ENCODE data around the gene FKBP14. TPM values are rescaled to one million over a fixed set of nuclear protein-coding genes. Genes with fewer than 3 reads are reported as not detected.

Gene FKBP14
- total and polyA plus RNA-seq, 9 of the 15 experiments (the other 6 are each of a cell fraction or from before 2014, with no cell fraction given): 5.3 to 27.9 (median 14.3) TPM

GRCh38 chr7:30028749-30029635 lies 2.5 kb upstream of the FKBP14 start (continued):
- TF ChIP-seq, protein P1, sequence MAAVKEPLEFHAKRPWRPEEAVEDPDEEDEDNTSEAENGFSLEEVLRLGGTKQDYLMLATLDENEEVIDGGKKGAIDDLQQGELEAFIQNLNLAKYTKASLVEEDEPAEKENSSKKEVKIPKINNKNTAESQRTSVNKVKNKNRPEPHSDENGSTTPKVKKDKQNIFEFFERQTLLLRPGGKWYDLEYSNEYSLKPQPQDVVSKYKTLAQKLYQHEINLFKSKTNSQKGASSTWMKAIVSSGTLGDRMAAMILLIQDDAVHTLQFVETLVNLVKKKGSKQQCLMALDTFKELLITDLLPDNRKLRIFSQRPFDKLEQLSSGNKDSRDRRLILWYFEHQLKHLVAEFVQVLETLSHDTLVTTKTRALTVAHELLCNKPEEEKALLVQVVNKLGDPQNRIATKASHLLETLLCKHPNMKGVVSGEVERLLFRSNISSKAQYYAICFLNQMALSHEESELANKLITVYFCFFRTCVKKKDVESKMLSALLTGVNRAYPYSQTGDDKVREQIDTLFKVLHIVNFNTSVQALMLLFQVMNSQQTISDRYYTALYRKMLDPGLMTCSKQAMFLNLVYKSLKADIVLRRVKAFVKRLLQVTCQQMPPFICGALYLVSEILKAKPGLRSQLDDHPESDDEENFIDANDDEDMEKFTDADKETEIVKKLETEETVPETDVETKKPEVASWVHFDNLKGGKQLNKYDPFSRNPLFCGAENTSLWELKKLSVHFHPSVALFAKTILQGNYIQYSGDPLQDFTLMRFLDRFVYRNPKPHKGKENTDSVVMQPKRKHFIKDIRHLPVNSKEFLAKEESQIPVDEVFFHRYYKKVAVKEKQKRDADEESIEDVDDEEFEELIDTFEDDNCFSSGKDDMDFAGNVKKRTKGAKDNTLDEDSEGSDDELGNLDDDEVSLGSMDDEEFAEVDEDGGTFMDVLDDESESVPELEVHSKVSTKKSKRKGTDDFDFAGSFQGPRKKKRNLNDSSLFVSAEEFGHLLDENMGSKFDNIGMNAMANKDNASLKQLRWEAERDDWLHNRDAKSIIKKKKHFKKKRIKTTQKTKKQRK (IDR thresholded peaks at IDR 0.05; ENCODE audit: borderline replicate concordance, low read depth, low read length): no peak
- TF ChIP-seq MXI1 (IDR thresholded peaks at IDR 0.05; ENCODE audit: low read depth, low read length) (no peak), PKNOX1 (IDR thresholded peaks at IDR 0.05) (0 out of 2 replicates have a peak, but pooled peaks have one; percentile 5), SP2 (IDR thresholded peaks at IDR 0.05; ENCODE audit: extremely low read depth, low read depth, low read length, poor library complexity, severe bottlenecking) (no peak), ZBTB5 (IDR thresholded peaks at IDR 0.05) (0 out of 2 replicates have a peak, but pooled peaks have one; percentile 58), ZNF324 (CRISPR knock-in tag; IDR thresholded peaks at IDR 0.05) (no peak), CC2D1A (IDR thresholded peaks at IDR 0.05) (peak; percentile 72; the same call in 1 of the 2 replicates), GABPA (tag; conservative IDR thresholded peaks at IDR 0.05; ENCODE audit: low read depth) (no peak), USF1 (CRISPR knock-in tag; IDR thresholded peaks at IDR 0.05) (no peak), ZBTB7A (IDR thresholded peaks at IDR 0.05; ENCODE audit: borderline replicate concordance, control insufficient read depth, low read depth, low read length) (peak; percentile 16; the same call in 1 of the 2 replicates), NR2C2 (CRISPR knock-in tag; IDR thresholded peaks at IDR 0.05) (no peak), NR2C2 (tag; IDR thresholded peaks at IDR 0.05) (no peak), ZNF764 (CRISPR knock-in tag; IDR thresholded peaks at IDR 0.05; ENCODE audit: low read depth) (no peak), CBX3 (IDR thresholded peaks at IDR 0.05; ENCODE audit: borderline replicate concordance in 1 of 2, low read length in 2 of 2) (no peak), KDM1A (IDR thresholded peaks at IDR 0.05) (peak; percentile 53 to 61; a peak in 3 of 4 replicates), RBBP5 (IDR thresholded peaks at IDR 0.05; ENCODE audit: borderline replicate concordance, insufficient read depth, low read length, poor library complexity, severe bottlenecking) (peak; percentile 69)
- TF ChIP-seq, protein P2, sequence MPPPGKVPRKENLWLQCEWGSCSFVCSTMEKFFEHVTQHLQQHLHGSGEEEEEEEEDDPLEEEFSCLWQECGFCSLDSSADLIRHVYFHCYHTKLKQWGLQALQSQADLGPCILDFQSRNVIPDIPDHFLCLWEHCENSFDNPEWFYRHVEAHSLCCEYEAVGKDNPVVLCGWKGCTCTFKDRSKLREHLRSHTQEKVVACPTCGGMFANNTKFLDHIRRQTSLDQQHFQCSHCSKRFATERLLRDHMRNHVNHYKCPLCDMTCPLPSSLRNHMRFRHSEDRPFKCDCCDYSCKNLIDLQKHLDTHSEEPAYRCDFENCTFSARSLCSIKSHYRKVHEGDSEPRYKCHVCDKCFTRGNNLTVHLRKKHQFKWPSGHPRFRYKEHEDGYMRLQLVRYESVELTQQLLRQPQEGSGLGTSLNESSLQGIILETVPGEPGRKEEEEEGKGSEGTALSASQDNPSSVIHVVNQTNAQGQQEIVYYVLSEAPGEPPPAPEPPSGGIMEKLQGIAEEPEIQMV (tag; conservative IDR thresholded peaks at IDR 0.05; ENCODE audit: low read depth): peak; percentile 77
